GM11168 (cell line): ENCODE data around the gene HSPA9.

Source experiments
- in situ Hi-C: fragments of 300-500 bp; cut with MboI; formaldehyde crosslinking; loops from one replicate; pipeline ENCODE4 v1.12.0; 2022; ENCODE audit warnings: low sequenced_read_pairs; ENCODE audit not compliant: unreplicated experiment

Gene HSPA9

DNA sequence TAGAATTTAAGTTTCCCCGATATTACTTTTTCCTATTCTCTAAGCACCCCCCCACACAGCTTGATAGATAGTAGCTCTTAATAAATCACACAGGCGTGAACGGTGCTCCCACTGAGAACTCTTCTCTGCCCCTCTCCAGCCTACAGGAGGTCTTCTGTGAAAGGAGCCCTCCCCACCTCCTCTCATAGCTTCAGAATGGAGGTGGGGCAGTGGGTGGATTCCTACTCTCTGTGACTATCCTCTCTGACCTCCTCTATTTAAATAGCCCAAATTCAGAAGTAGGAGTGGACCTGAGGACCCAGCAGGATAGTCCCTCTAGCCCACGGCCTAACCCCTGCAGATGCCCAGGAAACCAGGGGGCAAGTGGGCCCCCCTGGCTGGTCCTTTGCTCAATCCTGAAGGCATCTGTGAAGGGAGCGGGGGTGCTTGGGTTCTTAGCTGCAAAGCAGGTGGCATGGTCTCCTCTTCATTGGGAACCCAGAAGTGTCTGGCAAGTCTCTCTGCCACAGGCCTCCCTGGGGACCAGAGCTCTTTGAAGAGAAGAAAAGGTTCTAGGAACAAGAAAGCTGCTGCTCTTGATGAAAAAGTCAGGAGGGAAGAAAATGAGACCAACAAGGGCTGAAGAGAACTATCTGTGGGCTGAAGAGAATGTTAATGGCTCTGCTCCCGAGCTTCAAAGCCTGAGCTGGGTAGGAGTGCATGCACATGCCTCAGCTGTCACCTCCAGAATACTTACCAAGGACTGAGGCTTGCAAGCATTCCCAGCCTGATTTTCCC is 21.1 kb upstream of the HSPA9 start:
- in situ Hi-C loops: no loop called here

GRCh38 chr5:138595180-138595795 is 20.1 kb upstream of the HSPA9 start:
- in situ Hi-C loops: no loop called here

DNA sequence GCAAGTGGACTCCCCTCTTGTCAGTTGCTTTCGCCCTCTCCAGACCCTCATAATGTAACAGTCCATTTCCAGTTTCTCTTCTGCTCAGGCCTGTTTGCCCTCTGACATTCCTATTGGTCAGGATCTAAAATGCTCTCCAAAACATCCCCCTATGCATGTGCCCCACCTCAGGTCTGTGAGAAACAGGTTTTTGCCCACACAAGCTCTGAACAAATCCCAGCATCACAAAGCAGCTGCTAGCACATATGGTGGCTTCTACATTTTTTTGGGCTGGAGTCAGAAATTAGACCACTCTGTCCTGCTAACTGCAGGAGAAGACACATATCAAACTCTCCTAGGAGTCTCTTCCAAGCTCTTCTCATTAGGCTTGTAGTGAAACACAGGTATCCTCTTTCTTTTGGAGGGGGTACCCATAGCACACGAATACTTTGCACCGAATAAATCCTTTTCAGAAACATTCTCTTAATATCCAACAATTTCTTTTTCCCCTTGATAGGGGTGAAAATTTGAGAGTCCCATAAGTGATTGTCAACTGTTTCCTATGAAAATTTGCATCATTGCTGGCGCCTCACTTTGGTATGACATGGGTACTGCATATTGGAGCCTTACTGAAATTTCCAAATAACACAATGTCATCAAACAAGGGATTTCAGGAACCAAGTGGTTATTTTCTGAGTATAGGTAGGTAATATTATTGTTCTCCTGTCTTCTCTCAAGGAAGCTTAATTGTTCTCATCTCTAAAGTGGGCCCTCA is 19.3 kb upstream of the HSPA9 start:
- in situ Hi-C loops: no loop called here

GRCh38 chr5:138588013-138588788 is 13.0 kb upstream of the HSPA9 start:
- in situ Hi-C loops: no loop called here

DNA sequence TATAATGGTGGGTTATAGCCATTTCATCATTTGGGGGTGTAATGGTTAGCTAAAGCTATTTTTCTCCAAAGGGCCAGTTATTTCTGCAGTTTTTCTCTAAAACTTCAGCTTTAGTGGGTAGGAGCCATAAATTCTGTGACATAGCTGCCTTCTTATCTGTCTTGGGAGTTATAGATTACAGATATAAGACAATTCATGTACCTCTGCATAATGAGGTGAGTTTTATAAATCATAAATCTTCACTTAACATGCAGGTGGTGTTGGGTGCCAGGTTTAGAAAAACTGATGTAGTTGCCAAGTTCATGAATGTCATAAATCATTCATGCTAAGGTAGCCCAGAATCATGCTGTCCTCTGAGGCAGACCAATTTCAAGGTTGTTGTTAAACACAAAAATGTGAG is 10.0 kb upstream of the HSPA9 start:
- in situ Hi-C loops: no loop called here

- in situ Hi-C loops: no loop called here
Observed at GRCh38 chr5:138583984-138584637, 8.9 kb upstream of the HSPA9 start.

DNA sequence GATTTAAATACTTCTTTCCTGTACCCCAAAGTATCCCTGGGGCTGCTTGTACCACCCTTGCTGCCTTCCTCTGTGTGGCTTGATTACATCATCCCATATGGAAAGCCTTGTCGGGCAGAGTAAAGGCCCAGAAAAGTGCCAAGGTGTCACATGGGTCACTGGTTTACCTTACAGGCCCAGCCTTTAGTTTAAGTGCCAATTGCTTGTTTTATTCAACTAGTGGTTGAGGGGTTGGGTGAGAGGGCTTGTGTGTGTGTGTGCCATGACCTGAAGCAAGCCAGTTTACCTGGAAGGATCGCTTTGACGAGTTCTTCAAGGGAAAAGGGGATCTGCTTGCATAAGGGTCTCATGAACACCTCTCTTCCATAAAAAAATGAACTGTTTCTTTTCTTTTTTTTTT is 7.8 kb upstream of the HSPA9 start:
- in situ Hi-C loops: no loop called here

DNA sequence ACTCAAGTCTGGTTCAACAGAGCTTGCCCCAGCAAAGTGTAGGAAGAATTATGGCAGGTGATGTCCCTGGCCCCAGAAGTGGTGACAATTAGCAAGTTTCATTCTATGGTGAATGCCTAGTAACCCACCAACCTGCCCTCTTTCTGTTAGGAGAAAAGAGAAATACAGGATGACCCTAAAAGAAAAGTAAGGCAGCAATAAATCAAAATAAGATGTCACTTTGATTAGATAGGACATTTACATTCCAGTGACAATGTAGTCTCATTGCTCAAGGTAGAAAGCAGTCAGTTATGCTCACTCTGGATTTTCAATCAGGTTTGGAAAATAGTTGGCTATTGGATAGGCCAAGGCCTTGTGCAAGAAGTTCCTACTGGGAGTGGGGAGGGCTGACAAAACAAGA is 5.6 kb upstream of the HSPA9 start:
- in situ Hi-C loops: no loop called here

DNA sequence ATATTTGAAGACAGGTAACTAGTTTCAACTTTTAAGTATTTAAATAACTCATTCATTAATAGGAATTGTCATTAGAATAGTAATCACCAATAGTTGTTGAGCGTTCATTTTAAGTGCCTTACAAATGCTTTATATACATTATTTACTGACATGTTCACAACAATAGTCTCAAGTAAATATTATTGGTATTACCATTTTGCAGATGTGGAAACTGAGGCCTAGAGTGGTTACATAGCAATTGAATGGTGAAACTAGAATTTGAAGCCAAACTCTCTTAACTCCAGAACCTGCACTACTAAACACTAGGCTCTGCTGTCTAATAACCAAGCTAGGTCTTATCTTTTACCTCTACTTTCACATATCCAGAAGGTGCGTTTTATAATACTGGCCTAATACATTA is 4.8 kb upstream of the HSPA9 start:
- in situ Hi-C loops: no loop called here

GRCh38 chr5:138579517-138579863 is 4.3 kb upstream of the HSPA9 start:
- in situ Hi-C loops: no loop called here

- in situ Hi-C loops: no loop called here
Observed at GRCh38 chr5:138577452-138577851, 2.3 kb upstream of the HSPA9 start.

DNA sequence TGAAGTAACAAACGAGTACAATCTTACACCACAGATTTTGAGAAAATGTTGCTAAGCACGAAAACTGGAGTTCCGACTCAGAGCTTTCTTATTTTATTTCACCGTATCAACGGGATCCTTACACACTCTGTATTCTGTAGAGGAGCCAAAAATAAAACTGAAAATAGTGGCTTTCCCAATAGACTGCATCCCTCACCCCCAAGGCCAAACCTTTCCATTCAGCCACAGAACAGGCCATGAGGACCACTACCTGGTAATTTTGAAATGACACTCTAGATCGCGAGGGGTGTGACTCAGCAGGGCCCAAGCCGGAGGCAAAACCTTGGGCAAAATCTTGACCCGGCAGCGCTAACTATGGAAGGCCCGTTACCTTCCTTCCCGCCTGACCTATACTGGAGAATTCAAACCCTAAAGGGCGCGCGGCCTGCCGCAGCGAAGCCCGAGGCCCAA is 432 bp downstream of the HSPA9 start:
- in situ Hi-C loops: no loop called here

DNA sequence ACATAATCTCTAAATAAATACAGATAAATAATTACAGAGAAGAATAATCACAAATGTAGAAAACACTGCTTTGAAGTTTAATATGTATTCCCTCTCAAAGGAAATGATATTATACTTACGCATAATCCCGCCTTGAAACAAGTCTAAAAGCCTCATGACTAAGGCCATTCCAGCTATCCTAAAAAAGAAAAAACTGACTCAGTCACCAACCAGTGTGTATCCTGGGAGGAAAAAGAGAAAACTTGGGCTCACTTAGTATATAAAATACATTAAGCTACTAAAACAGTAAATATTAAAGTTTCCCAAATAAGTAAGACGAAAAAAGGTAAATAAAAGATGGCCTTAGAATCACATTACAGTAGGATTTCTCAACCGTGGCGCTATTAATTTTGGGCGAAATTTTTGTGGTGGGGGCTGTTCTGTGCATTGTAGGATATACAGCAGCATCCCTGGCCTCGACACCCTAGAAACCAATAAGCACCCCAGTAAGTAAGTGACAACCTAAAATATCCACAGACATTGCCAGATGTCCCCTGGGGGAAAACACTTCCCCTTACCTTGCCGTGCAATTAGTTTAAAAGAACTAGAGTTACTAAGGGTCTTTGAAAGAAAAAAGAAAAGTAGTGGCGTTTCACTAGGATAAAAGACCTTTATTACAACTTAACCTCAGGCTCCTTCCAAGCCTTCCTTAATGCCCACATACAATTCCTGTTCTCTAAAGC is 1.1 kb downstream of the HSPA9 start:
- in situ Hi-C loops: no loop called here

DNA sequence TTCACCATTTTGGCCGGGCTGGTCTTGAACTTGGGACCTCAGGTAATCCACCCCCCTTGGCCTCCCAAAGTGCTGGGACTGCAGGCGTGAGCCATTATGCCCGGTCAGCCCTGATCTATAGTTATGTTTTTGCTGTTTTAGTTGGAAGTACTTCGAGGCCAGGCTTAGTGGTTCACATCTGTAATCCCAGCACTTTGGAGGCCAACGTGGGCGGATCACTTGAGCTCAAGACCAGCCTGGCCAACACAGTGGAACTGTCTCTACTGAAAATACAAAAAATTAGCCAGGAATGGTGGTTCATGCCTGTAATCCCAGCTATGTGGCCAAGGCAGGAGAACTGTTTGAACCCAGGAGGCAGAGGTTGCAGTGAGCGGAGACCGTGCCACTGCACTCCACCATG is 2.0 kb downstream of the HSPA9 start:
- in situ Hi-C loops: no loop called here

DNA sequence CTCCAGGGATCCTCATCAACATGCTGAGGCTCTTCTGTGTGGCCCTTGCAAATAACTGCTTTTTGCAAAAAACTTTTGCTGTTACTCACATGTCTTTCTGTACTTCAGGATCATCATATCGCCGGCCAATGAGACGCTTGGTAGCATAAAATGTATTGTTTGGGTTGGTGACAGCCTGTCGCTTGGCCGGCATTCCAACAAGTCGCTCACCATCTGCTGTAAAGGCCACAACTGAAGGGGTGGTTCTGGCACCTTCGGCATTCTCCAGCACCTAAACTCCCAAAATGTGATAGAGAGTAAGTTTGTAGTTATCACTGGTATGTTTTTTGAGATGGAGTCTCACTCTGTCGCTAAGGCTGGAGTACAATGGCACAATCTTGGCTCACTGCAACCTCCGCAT is 4.3 kb downstream of the HSPA9 start:
- in situ Hi-C loops: no loop called here

- in situ Hi-C loops: no loop called here
Observed at GRCh38 chr5:138569782-138570181, 5.4 kb downstream of the HSPA9 start.

DNA sequence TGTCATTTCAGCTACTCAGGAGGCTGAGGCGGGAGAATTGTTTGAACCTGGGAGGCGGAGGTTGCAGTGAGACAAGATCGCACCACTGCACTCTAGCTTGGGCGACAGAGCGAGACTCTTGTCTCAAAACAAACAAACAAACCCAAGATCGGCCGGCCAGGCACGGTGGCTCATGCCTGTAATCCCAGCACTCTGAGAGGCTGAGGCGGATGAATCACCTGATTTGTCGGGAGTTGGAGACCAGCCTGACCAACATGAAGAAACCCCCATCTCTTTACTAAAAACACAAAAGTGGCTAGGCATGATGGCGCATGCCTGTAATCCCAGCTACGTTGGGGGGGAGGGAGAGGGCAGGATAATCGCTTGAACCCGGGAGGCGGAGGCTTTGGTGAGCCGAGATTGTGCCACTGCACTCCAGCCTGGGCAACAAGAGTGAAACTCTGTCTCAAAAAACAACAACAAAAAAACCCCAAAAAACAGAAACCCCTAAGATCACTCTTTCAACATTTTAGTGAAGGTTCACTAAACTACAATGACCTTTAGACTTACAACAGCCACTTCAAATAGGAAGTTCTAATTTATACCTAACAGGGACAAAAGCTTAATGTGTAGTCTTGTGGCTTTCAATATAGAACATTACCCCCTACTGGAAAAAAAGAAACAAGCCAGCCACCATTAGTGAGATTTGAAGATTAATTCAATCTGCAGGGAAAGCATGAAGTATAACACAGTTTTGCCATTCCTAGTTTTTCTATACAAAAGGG is 7.0 kb downstream of the HSPA9 start:
- in situ Hi-C loops: no loop called here

DNA sequence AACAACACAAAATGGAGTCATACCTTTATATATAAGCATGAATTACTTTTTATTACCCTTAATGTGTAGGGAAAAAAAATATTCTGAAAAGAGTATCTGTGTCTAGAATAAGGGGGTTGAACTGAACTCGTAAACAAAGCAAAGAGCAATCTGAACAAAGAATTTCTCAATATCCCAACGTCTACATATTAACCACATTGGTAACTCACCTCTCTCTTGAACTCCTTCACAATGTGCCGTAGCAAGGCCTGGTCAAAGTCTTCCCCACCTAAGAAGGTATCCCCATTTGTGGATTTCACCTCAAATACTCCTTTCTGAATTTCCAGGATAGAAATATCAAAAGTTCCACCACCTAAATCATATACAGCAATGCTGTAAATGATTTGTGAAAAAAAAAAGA is 8.4 kb downstream of the HSPA9 start:
- in situ Hi-C loops: no loop called here
